Measurements from ENCODE around the gene ADAM8.

- TF ChIP-seq, protein P1, sequence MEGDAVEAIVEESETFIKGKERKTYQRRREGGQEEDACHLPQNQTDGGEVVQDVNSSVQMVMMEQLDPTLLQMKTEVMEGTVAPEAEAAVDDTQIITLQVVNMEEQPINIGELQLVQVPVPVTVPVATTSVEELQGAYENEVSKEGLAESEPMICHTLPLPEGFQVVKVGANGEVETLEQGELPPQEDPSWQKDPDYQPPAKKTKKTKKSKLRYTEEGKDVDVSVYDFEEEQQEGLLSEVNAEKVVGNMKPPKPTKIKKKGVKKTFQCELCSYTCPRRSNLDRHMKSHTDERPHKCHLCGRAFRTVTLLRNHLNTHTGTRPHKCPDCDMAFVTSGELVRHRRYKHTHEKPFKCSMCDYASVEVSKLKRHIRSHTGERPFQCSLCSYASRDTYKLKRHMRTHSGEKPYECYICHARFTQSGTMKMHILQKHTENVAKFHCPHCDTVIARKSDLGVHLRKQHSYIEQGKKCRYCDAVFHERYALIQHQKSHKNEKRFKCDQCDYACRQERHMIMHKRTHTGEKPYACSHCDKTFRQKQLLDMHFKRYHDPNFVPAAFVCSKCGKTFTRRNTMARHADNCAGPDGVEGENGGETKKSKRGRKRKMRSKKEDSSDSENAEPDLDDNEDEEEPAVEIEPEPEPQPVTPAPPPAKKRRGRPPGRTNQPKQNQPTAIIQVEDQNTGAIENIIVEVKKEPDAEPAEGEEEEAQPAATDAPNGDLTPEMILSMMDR (IDR thresholded peaks at IDR 0.05): no peak
- no peak for TF ChIP-seq POLR2A (IDR thresholded peaks at IDR 0.05)
Measured at GRCh38 chr10:133218891-133219290, 57.8 kb downstream of the ADAM8 start.
